ENCODE results near the gene PCNX2. TPM values are rescaled to one million over a fixed set of nuclear protein-coding genes. Genes with fewer than 3 reads are reported as not detected.

PCNX2 gene
- total RNA-seq, 1 donor from 2014 or later = 12.8 TPM

- Mint-ChIP-seq H3K4me3 (ENCODE audit: low read depth) (no peak overlapping the region), H3K9me3 (no peaks in the 10 kb centered on the region), H3K27ac (no peak overlapping the region), H3K4me1 (ENCODE audit: low read depth) (peaks cover 26% of the 10 kb centered on the region), H3K36me3 (ENCODE audit: low read depth) (peaks cover 19% of the 10 kb centered on the region), H3K27me3 (ENCODE audit: low read depth) (no peaks in the 10 kb centered on the region)
- DNase-seq (ENCODE audit: low spot score) = no peak
- intact Hi-C loops (cut with micrococcal nuclease) = no loop called here
Measured at GRCh38 chr1:233277637-233278606, 17.6 kb downstream of the PCNX2 start.

GRCh38 chr1:233269656-233270055 is 25.9 kb downstream of the PCNX2 start:
- Mint-ChIP-seq H3K27ac (no peak overlapping the region), H3K4me3 (ENCODE audit: low read depth) (no peak overlapping the region), H3K9me3 (no peaks in the 10 kb centered on the region), H3K36me3 (ENCODE audit: low read depth) (peaks cover 26% of the 10 kb centered on the region), H3K4me1 (ENCODE audit: low read depth) (peaks cover 20% of the 10 kb centered on the region), H3K27me3 (ENCODE audit: low read depth) (no peaks in the 10 kb centered on the region)
- intact Hi-C loops (cut with micrococcal nuclease) = no loop called here
- DNase-seq (ENCODE audit: low spot score) = no peak

GRCh38 chr1:233268389-233269022 is 27.0 kb downstream of the PCNX2 start:
- intact Hi-C loops (cut with micrococcal nuclease) = no loop called here

GRCh38 chr1:233261695-233262094 is 33.8 kb downstream of the PCNX2 start:
- H3K4me1 Mint-ChIP-seq (ENCODE audit: low read depth) = peaks cover 10% of the 10 kb centered on the region
- H3K9me3 Mint-ChIP-seq = no peaks in the 10 kb centered on the region
- H3K27ac Mint-ChIP-seq = no peak overlapping the region
- no peak for DNase-seq (ENCODE audit: low spot score)
- no peaks in the 10 kb centered on the region for H3K27me3 Mint-ChIP-seq (ENCODE audit: low read depth)
- H3K36me3 Mint-ChIP-seq (ENCODE audit: low read depth) = peaks cover 43% of the 10 kb centered on the region
- no peak overlapping the region for H3K4me3 Mint-ChIP-seq (ENCODE audit: low read depth)
- intact Hi-C loops (cut with micrococcal nuclease) = no loop called here

More at GRCh38 chr1:233268389-233269022, 27.0 kb downstream of the PCNX2 start:
- H3K4me3 Mint-ChIP-seq (ENCODE audit: low read depth) = no peak overlapping the region
- H3K4me1 Mint-ChIP-seq (ENCODE audit: low read depth) = peaks cover 16% of the 10 kb centered on the region
- DNase-seq (ENCODE audit: low spot score) = no peak
- H3K27me3 Mint-ChIP-seq (ENCODE audit: low read depth) = no peaks in the 10 kb centered on the region
- H3K27ac Mint-ChIP-seq = no peak overlapping the region
- H3K36me3 Mint-ChIP-seq (ENCODE audit: low read depth) = peaks cover 30% of the 10 kb centered on the region
- H3K9me3 Mint-ChIP-seq = no peaks in the 10 kb centered on the region

- no peaks in the 10 kb centered on the region for H3K27me3 Mint-ChIP-seq (ENCODE audit: low read depth)
- H3K27ac Mint-ChIP-seq = no peak overlapping the region
- H3K4me1 Mint-ChIP-seq (ENCODE audit: low read depth) = peaks cover 10% of the 10 kb centered on the region
- H3K9me3 Mint-ChIP-seq = no peaks in the 10 kb centered on the region
- H3K4me3 Mint-ChIP-seq (ENCODE audit: low read depth) = no peak overlapping the region
- H3K36me3 Mint-ChIP-seq (ENCODE audit: low read depth) = peaks cover 42% of the 10 kb centered on the region
- DNase-seq (ENCODE audit: low spot score) = no peak
- intact Hi-C loops (cut with micrococcal nuclease) = no loop called here
Measured at GRCh38 chr1:233261206-233261605, 34.3 kb downstream of the PCNX2 start.

- peaks cover 10% of the 10 kb centered on the region for H3K4me1 Mint-ChIP-seq (ENCODE audit: low read depth)
- intact Hi-C loops (cut with micrococcal nuclease) = no loop called here
Measured at GRCh38 chr1:233257786-233258185, 37.7 kb downstream of the PCNX2 start.

GRCh38 chr1:233256789-233257188 is 38.7 kb downstream of the PCNX2 start:
- H3K27me3 Mint-ChIP-seq (ENCODE audit: low read depth) = no peaks in the 10 kb centered on the region
- DNase-seq (ENCODE audit: low spot score) = no peak
- H3K4me3 Mint-ChIP-seq (ENCODE audit: low read depth) = no peak overlapping the region
- intact Hi-C loops (cut with micrococcal nuclease) = no loop called here
- H3K36me3 Mint-ChIP-seq (ENCODE audit: low read depth) = peaks cover 32% of the 10 kb centered on the region
- H3K9me3 Mint-ChIP-seq = no peaks in the 10 kb centered on the region
- H3K27ac Mint-ChIP-seq = no peak overlapping the region
- H3K4me1 Mint-ChIP-seq (ENCODE audit: low read depth) = peaks cover 8% of the 10 kb centered on the region

More at GRCh38 chr1:233257786-233258185, 37.7 kb downstream of the PCNX2 start:
- Mint-ChIP-seq H3K9me3 (no peaks in the 10 kb centered on the region), H3K27ac (no peak overlapping the region), H3K4me3 (ENCODE audit: low read depth) (no peak overlapping the region), H3K27me3 (ENCODE audit: low read depth) (no peaks in the 10 kb centered on the region), H3K36me3 (ENCODE audit: low read depth) (peaks cover 33% of the 10 kb centered on the region)
- DNase-seq (ENCODE audit: low spot score) = no peak

GRCh38 chr1:233256191-233256590 is 39.3 kb downstream of the PCNX2 start:
- no peaks in the 10 kb centered on the region for H3K27me3 Mint-ChIP-seq (ENCODE audit: low read depth)
- H3K4me3 Mint-ChIP-seq (ENCODE audit: low read depth) = no peak overlapping the region
- H3K9me3 Mint-ChIP-seq = no peaks in the 10 kb centered on the region
- DNase-seq (ENCODE audit: low spot score) = no peak
- peaks cover 2% of the 10 kb centered on the region for H3K4me1 Mint-ChIP-seq (ENCODE audit: low read depth)
- peaks cover 31% of the 10 kb centered on the region for H3K36me3 Mint-ChIP-seq (ENCODE audit: low read depth)
- no peak overlapping the region for H3K27ac Mint-ChIP-seq
- intact Hi-C loops (cut with micrococcal nuclease) = no loop called here

- Mint-ChIP-seq H3K27me3 (ENCODE audit: low read depth) (no peaks in the 10 kb centered on the region), H3K4me1 (ENCODE audit: low read depth) (no peaks in the 10 kb centered on the region), H3K36me3 (ENCODE audit: low read depth) (peaks cover 33% of the 10 kb centered on the region), H3K27ac (no peak overlapping the region), H3K9me3 (no peaks in the 10 kb centered on the region), H3K4me3 (ENCODE audit: low read depth) (no peak overlapping the region)
- intact Hi-C loops (cut with micrococcal nuclease) = no loop called here
- no peak for DNase-seq (ENCODE audit: low spot score)
Measured at GRCh38 chr1:233255145-233255544, 40.4 kb downstream of the PCNX2 start.

GRCh38 chr1:233253832-233254331 is 41.6 kb downstream of the PCNX2 start:
- intact Hi-C loops (cut with micrococcal nuclease) = no loop called here
- Mint-ChIP-seq H3K4me3 (ENCODE audit: low read depth) (no peak overlapping the region), H3K9me3 (no peaks in the 10 kb centered on the region), H3K36me3 (ENCODE audit: low read depth) (peaks cover 34% of the 10 kb centered on the region), H3K27ac (no peak overlapping the region), H3K4me1 (ENCODE audit: low read depth) (no peaks in the 10 kb centered on the region), H3K27me3 (ENCODE audit: low read depth) (no peaks in the 10 kb centered on the region)
- DNase-seq (ENCODE audit: low spot score) = no peak

GRCh38 chr1:233253231-233253831 is 42.2 kb downstream of the PCNX2 start:
- intact Hi-C loops (cut with micrococcal nuclease) = no loop called here
- no peak overlapping the region for H3K27ac Mint-ChIP-seq
- no peaks in the 10 kb centered on the region for H3K4me1 Mint-ChIP-seq (ENCODE audit: low read depth)
- H3K27me3 Mint-ChIP-seq (ENCODE audit: low read depth) = no peaks in the 10 kb centered on the region
- H3K9me3 Mint-ChIP-seq = no peaks in the 10 kb centered on the region
- no peak overlapping the region for H3K4me3 Mint-ChIP-seq (ENCODE audit: low read depth)
- H3K36me3 Mint-ChIP-seq (ENCODE audit: low read depth) = peaks cover 29% of the 10 kb centered on the region
- no peak for DNase-seq (ENCODE audit: low spot score)

- no peak for DNase-seq (ENCODE audit: low spot score)
- Mint-ChIP-seq H3K9me3 (no peaks in the 10 kb centered on the region), H3K27me3 (ENCODE audit: low read depth) (no peaks in the 10 kb centered on the region), H3K4me1 (ENCODE audit: low read depth) (no peaks in the 10 kb centered on the region), H3K36me3 (ENCODE audit: low read depth) (peaks cover 21% of the 10 kb centered on the region), H3K4me3 (ENCODE audit: low read depth) (no peak overlapping the region), H3K27ac (no peak overlapping the region)
- intact Hi-C loops (cut with micrococcal nuclease) = no loop called here
Measured at GRCh38 chr1:233252441-233252840, 43.1 kb downstream of the PCNX2 start.

Data from activated T-helper 2 cell treated with anti-CD3 and anti-CD28 coated beads, Interferon-gamma antibody, Interleukin-2, Interleukin-4, amounts not matched to agents 10 μg/mL and 5 μg/mL and 100 μg/mL, durations not matched to agents 14 hours and 24 hours and 36 hours (primary cell).